Panc1 (cell line): Measurements from ENCODE around the gene RBM10. TPM values are rescaled to one million over a fixed set of nuclear protein-coding genes. Genes with fewer than 3 reads are reported as not detected.

ENCODE experiments used
- ATAC-seq: fragments of 200-7000 bp; cut with Tn5 transposase; 2 replicates; pipeline ENCODE4 v1.9.1; 2020; ENCODE audit warnings: mild to moderate bottlenecking, moderate library complexity
- BruUV-seq: library from RNA; stranded (reverse); fragments of 400-500 nt; replicated peaks from 2 replicates; lab custom pipeline; 2021; lab: Mats Ljungman, UMichigan
- CTCF ChIA-PET: fragments of 300-600 bp; sonication (Branson Sonifier 250); formaldehyde crosslinking; loops from one replicate; lab custom pipeline; 2022; ENCODE audit warnings: antibody characterized with exemption; lab: Charles Lee
- POLR2A ChIA-PET: fragments of 300-600 bp; sonication (Branson Sonifier 250); formaldehyde crosslinking; loops from one replicate; lab custom pipeline; 2022; ENCODE audit warnings: antibody characterized with exemption; lab: Charles Lee
- DNase-seq: peaks from one replicate; pipeline ENCODE4 v3.0.0-alpha.2; 2010; ENCODE audit warnings: low read depth, low spot score
- H3K27ac ChIP-seq: 2 replicates; pipeline ENCODE4 v1.5.1; 2011; ENCODE audit warnings: mild to moderate bottlenecking, low read length, inconsistent platforms
- H3K27me3 ChIP-seq: fragments of 200-500 bp; sonication (Bioruptor generic); 2 replicates; pipeline ENCODE4 v1.6.0; 2014; ENCODE audit warnings: low read length, inconsistent platforms; ENCODE audit not compliant: control insufficient read depth, insufficient read depth
- H3K36me3 ChIP-seq: fragments of 200-500 bp; sonication (Bioruptor generic); 2 replicates; pipeline ENCODE4 v1.5.1; 2014; ENCODE audit warnings: inconsistent platforms, mild to moderate bottlenecking, low read length, moderate library complexity; ENCODE audit not compliant: control insufficient read depth, insufficient read depth
- H3K4me1 ChIP-seq: 2 replicates; pipeline ENCODE4 v1.5.1; 2011; ENCODE audit warnings: inconsistent platforms, mild to moderate bottlenecking, low read length, moderate library complexity; ENCODE audit not compliant: control insufficient read depth, insufficient read depth
- H3K4me3 ChIP-seq, 2 experiments: 2 replicates each; pipeline ENCODE4 v1.5.1; 2011 to 2012; ENCODE audit warnings: low read depth in 2 of 2, low read length in 2 of 2, mild to moderate bottlenecking in 2 of 2, inconsistent platforms in 1 of 2, moderate library complexity in 1 of 2
- H3K9me3 ChIP-seq: fragments of 200-500 bp; sonication (Bioruptor generic); 2 replicates; pipeline ENCODE4 v1.5.1; 2014; ENCODE audit warnings: low read depth, mild to moderate bottlenecking, inconsistent platforms, low read length, moderate library complexity; ENCODE audit not compliant: control insufficient read depth, insufficient read depth
- CTCF ChIP-seq: fragments of 450-650 bp; IDR thresholded peaks from 2 replicates; pipeline ENCODE4 v1.5.1; 2017; ENCODE audit warnings: mild to moderate bottlenecking
- POLR2AphosphoS5 ChIP-seq: IDR thresholded peaks from 2 replicates; pipeline ENCODE4 v1.6.1; 2012; ENCODE audit warnings: mild to moderate bottlenecking, low read depth, low read length, moderate library complexity
- REST ChIP-seq, 2 experiments: IDR thresholded peaks; 2 replicates each; pipeline ENCODE4 v1.6.1; 2011 to 2012; ENCODE audit warnings: low read depth in 2 of 2, control low read depth in 1 of 2, low read length in 1 of 2, mild to moderate bottlenecking in 1 of 2, moderate library complexity in 1 of 2; ENCODE audit not compliant: insufficient read depth in 1 of 2
- SIN3A ChIP-seq: IDR thresholded peaks from 2 replicates; pipeline ENCODE4 v1.6.1; 2012; ENCODE audit warnings: low read depth, mild to moderate bottlenecking, low read length, moderate library complexity, borderline replicate concordance; ENCODE audit not compliant: insufficient read depth
- TCF7L2 ChIP-seq: IDR thresholded peaks from 2 replicates; pipeline ENCODE4 v1.6.1; 2011; ENCODE audit warnings: mild to moderate bottlenecking, low read depth, low read length, inconsistent platforms
- in situ Hi-C: cut with HindIII; loops from 2 replicates; pipeline ENCODE4 v1.10.0; 2016; ENCODE audit warnings: low sequenced_read_pairs, low pct_unique_long_range_greater_than_20kb
- intact Hi-C: fragments of 100-400 bp; cut with micrococcal nuclease; formaldehyde crosslinking; loops from one replicate; pipeline ENCODE4 v1.10.0; 2022; ENCODE audit not compliant: unreplicated experiment
- total RNA-seq: library from RNA; stranded (reverse); gene quantifications from one replicate; pipeline ENCODE4 v1.2.1, GENCODE V29; 2021; ENCODE audit not compliant: unreplicated experiment

The RBM10 gene
- total RNA-seq, 1 experiment from 2014 or later: 47.1 TPM

GRCh38 chrX:47168495-47169073, 23.6 kb downstream of the RBM10 start:
- Histone ChIP-seq H3K9me3 (no peaks in the 10 kb centered on the region), H3K27me3 (no peaks in the 10 kb centered on the region), H3K27ac (no peak overlapping the region), H3K4me1 (no peaks in the 10 kb centered on the region), H3K4me3 (no peak overlapping the region), H3K36me3 (no peaks in the 10 kb centered on the region)
- ChIA-PET POLR2A (no interaction called here), CTCF (no interaction called here)
- intact Hi-C loops (no loop called here), in situ Hi-C loops (no loop called here)
- no peak for ATAC-seq
- no TSS peak for BruUV-seq
- TF ChIP-seq TCF7L2: no peak
- no peak for TF ChIP-seq POLR2AphosphoS5
- DNase-seq: no peak

- ChIA-PET POLR2A (no interaction called here), CTCF (no interaction called here)
- Histone ChIP-seq H3K27me3 (no peaks in the 10 kb centered on the region), H3K9me3 (no peaks in the 10 kb centered on the region), H3K4me1 (no peaks in the 10 kb centered on the region), H3K27ac (no peak overlapping the region), H3K4me3 (no peak overlapping the region), H3K36me3 (no peaks in the 10 kb centered on the region)
- DNase-seq (no peak), ATAC-seq (no peak)
- in situ Hi-C loops: no loop called here
- no TSS peak for BruUV-seq
- intact Hi-C loops: no loop called here
- TF ChIP-seq TCF7L2 (no peak), SIN3A (no peak), REST (IDR thresholded peaks at IDR 0.05; ENCODE audit: insufficient read depth in 1 of 2, low read depth in 2 of 2, low read length in 1 of 2) (no peak), CTCF (no peak), POLR2AphosphoS5 (no peak)
Observed at GRCh38 chrX:47169273-47169672, 24.3 kb downstream of the RBM10 start.

- no peak for DNase-seq
- intact Hi-C loops (no loop called here), in situ Hi-C loops (no loop called here)
- no TSS peak for BruUV-seq
- H3K4me3 ChIP-seq: no peak overlapping the region
- ChIA-PET CTCF (no interaction called here), POLR2A (interaction anchor here (0.6 kb wide), 1 partner anchor 20 kb away, joined by 5 read pairs; no protein-coding TSS in a partner anchor)
- TF ChIP-seq SIN3A (no peak), REST (IDR thresholded peaks at IDR 0.05; ENCODE audit: insufficient read depth in 1 of 2, low read depth in 2 of 2, low read length in 1 of 2) (no peak), TCF7L2 (no peak), POLR2AphosphoS5 (no peak), CTCF (no peak)
- H3K9me3 ChIP-seq: no peaks in the 10 kb centered on the region
- H3K27ac ChIP-seq: no peak overlapping the region
- 0 out of 2 replicates have a peak, but pooled peaks cover 1% of the 10 kb centered on the region for H3K36me3 ChIP-seq
- no peaks in the 10 kb centered on the region for H3K4me1 ChIP-seq
- peak; percentile 61; the same call in 1 of the 2 replicates for ATAC-seq
- H3K27me3 ChIP-seq: no peaks in the 10 kb centered on the region
Observed at GRCh38 chrX:47169726-47170515, 24.9 kb downstream of the RBM10 start.
